GM21528 (cell line): ENCODE results near the gene TRPC4AP.
"Not testable (repeated sequence)": the region's sequence is repeated elsewhere in the genome, so short reads cannot be mapped to it uniquely, and the experiment has no call there.

ENCODE experiments used
- ATAC-seq: cut with Tn5 transposase; IDR thresholded peaks from one replicate; pipeline ENCODE4 v1.9.1; 2021; ENCODE audit warnings: mild to moderate bottlenecking, moderate library complexity; ENCODE audit not compliant: unreplicated experiment, low FRiP score

The TRPC4AP gene

DNA sequence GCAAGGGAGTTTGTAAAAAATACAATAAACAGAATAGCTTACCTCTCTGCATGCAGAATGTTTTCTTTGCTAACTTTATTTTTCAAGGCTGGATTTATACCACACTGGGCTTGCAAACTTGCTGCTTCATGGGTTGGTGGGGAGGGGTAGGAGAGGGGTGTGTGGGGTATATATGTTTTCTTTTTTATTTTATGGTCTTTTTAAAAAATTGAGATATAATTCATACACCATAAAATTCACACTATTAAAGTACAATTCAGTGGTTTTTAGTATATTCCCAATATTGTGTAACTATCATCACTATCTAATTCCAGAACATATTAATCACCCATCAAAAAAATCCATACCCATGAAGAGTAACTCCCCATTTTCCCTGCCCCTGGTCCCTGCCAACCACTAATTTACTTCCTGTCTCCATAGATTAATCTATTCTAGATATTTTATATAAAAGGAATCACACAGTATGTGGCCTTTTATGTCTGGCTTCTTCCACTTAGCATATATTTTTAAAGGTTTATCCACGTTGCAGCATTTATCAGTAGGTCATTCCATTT lies 14.3 kb upstream of the TRPC4AP start:
- ATAC-seq = no peak

DNA sequence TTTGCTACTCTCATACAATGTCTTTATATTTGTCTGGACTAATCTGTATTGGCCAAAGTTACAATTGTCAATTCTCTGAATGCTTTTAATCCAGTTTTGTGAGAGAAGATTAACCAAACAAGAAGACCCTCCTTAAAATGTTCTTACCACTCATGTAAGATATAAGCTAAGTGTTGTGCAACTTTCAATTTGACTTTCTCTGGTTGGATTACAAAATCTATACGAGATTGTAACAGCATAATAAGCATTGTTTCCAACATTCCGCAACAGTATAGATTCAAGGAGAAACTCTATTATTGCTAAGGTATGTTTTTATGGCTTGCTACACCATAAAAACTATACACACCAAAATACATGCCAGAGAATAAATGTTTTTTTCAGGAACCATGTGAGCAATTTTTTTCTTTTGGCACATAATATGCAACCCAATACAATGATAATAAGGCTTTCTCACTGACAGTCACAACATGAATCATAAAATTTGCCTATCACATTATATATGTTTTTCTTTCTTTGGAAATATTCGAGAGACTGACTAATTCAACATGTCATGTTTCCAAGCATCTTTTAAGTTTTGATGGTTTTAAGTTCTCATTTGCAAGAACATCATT lies 12.2 kb upstream of the TRPC4AP start:
- no peak for ATAC-seq

DNA sequence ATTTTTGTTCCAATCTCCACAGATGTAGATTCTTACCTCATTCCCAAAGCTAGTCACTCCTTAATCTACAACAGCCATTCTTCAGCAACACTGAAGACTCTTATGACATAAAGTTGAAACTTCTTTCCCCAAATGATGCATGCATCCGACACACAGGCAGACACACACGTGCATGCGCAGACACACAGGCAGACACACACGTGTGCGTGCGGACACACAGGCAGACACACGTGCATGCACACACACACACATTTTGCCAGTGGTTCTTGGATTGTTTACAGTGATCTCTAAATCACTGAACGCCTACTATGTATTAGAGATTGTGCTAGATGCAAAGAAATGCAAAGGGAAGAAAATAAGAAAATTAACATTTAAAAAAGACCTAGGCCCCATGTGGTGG lies 9.0 kb upstream of the TRPC4AP start:
- ATAC-seq = no peak

DNA sequence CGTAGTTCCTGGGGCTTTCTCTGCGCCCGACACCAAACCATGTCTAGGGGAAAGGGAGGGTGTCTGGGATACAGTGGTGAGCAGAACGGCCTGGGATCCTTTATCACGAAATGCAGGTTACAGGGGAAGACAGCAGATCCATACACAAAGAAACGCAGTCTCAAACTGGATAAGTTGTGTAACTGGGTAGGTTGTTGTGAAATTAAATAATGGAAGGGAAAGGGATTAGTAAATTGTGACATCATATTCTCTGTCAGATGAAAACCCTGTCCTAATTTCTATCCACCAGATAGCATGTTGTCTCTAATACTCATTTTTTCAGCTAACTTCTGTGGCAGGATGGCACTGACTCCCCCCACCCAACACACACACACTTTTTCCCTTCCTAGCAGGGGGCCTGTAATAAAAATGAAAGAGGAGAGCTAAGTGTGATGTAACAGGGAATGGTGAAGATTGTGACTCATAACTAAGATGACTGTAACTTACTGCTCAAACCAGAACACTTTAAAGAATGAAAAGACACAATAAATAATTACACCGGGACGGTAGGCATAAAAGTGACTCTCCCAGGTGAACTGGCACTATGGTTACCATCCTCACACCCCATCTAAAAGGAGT lies 769 bp upstream of the TRPC4AP start:
- ATAC-seq = no peak

DNA sequence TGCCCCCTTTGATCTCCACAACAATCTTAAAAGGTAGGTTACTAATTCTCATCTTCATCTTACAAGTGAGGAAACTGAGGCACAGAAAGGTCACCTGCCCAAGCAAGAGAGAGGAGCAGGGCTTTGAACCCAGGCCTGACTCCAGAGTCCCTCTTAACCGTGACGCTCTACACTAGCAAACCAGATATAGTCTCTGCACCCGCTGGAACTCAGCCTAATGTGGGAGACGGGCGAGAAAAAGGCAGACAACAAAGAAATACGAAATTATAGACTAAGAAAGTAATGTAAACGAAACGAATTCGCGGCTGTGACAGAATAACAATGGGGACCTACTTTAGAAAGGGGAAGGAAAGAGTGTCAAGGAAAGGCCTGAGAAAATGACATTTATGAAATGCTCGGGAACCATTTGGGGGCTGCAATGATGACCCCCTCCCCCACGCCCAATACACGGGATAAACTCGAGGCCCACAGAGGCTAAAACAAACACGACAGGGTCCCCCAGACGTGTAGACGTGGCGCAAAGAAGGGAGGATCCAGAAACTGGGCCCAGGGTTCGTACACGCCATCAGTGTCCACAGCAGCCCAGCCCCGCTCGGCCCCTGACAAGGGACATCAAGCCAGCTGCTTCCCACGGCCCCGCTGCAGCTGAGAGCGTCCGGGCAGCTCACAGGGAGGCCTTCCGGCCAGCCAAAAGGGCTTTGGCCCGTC lies 637 bp downstream of the TRPC4AP start:
- peak; percentile 42 for ATAC-seq

DNA sequence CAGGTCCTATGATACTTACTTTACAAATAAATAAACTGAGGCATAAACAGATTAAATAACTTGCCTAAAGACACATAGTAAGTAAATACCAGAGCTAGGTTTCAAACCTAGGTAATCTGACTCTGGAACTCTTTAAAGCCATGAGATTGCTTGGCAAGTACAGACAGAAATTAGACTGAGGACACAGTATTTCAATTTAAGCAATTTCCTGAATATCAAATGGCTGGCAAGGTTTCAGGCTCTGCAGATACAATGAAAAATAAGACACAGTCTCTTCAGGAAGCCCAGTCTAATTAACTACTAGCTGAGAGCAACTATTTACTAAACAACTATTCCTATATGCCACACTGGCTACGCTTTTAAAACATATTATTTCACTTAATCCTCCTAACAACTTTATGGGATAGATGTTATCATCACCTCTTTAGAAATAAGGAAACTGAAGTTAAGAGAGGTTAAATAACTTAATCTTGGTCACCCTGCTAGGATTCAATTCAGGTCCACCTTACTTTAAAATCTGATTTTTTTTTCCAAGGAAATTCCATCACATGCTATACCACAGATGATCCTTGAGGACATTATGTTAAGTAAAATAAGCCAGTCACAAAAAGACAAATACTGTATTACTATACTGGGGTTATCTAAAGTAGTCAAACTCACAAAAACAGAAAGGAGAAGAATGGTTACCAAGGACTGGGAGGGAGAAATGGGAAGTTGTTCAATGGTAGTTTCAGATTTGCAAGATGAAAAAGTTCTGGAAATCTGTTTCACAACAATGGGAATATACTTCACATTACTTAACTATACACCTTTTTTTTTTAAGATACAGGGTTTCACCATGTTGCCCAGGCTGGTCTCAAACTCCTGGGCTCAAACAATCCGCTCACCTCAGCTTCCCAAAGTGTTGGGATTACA lies 4.1 kb downstream of the TRPC4AP start:
- ATAC-seq = no peak

DNA sequence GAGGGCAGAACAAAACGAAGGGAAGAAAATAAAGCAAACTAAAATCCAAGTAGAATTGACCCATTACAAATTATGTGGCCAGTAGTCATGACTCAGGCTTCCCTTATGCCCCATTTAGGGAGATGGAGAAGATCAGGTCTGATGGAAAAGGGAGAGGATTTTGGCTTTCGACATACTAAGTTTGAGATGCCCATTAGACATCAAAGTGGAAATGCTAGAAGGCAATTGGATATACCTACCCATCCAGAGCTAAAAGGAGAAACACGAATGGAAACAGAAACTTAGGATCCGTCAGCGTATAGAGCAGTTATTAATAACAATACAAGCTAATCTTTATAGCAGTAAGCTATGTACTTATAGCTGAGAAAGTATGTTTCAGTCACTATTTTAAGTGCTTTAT lies 4.8 kb downstream of the TRPC4AP start:
- ATAC-seq = no peak

DNA sequence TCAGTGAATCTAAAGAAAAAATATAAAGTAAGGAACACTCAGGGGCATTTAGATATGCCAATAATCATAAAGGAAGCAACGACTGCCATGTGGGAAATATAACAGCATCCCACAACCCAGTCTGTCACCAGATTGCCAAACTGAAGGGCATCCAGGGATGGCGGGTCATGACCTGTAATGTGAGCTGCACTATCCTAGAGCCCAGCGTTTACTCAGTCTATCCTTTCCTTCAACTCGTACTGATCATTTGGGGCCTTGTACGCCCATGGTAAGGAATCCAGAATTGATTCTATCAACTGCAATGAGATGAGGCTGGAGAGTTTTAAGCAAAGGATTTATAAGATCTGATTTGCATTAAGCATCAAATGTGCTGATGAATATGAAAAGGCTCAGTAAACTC lies 5.3 kb downstream of the TRPC4AP start:
- ATAC-seq = no peak

DNA sequence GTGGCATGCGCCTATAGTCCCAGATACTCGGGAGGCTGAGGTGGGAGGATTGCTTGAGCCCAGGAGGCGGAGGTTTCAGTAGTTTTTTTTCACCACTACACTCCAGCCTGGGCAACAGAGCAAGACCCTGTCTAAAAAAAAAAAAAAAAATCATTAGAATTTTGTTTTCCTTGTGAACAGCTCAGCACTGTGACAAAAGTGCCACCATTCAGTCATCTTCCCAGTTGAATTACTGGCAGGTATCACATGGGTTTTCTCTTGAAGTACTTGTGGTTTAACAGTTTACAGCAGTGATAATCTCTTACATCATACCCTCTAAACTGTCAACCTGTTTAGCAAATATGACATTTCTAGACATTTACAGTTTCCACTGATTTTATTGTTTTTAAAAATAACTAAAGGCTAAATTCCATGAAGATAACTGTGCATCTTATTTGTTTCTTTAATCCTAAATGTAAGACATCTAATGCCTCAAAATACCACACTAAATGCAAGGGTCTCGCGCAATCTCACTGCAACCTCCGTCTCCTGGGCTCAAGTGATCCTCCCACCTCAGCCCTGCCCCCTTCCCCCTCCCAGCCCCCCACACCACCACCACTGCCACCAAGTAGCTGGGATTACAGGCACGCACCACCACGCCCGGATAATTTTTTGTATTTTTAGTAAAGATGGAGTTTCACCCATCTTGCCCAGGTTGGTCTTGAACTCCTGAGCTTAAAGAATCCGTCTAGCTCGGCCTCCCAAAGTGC lies 7.0 kb downstream of the TRPC4AP start:
- ATAC-seq = no peak

DNA sequence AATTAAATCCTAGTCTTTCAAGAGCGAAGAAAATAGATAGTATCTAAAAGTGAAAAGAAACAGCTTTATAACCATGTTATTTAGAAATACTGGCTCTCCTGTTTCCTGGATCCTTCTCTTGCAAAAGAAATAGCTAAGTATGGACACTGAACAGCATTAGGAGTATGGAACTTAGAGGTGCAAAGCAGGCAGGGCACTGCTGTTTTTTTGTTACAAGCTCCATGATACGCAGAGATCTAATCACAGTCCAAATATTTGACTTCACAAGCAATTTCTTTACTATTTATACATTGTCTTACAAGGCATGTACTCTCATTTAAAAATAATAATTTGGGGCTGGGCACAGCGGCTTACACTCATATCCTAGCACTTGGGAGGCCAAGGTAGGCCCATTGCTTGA lies 7.6 kb downstream of the TRPC4AP start:
- ATAC-seq = no peak

DNA sequence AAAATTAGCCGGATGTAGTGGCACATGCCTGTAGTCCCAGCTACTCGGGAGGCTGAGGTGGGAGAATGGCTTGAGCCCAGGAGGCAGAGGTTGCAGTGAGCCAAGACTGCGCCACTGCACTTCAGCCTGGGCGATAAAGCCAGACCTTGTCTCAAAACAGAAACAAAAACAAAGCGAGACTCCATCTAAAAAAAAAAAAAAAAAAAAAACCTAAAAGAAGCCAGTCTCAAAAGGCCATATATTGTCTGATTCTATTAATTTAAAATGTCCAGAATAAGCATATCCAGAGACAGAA lies 12.3 kb downstream of the TRPC4AP start:
- ATAC-seq = not testable (repeated sequence)

DNA sequence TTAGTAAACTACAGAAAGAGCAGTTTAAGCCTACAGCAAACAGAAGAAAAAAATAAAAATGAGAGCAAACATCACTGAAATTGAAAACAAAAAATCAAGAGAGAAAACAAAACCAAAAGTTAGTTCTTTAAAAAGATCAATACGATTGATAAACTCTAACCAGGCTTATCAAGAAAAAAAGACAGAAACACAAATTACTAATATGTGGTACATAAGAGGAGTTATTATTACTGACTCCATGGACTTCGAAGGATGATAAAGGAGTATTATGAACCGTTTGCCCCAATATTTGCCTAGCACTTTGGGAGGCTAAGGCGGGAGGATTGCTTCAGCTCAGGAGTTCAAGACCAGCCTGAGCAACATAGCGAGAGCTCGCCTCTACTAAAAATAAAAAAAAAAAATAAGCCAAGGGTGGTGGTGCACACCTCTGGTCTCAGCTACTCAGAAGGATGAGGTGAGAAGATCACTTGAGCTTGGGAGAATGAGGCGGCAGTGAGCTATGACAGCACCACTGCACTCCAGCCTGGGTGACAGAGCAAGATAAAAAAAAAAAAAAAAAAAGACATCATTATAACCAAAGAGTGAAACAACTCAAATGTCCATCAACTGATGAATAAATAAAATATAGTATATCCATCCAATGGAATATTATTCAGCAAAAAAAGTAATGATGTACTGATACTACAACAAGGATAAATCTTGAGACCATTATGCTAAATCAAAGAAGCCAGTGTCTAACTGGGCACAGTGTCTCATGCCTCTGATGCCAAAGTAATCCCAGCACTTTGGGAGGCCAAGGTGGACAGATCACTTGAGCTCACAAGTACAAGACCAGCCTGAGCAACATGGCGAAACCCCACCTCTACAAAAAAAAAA lies 12.9 kb downstream of the TRPC4AP start:
- no peak for ATAC-seq

DNA sequence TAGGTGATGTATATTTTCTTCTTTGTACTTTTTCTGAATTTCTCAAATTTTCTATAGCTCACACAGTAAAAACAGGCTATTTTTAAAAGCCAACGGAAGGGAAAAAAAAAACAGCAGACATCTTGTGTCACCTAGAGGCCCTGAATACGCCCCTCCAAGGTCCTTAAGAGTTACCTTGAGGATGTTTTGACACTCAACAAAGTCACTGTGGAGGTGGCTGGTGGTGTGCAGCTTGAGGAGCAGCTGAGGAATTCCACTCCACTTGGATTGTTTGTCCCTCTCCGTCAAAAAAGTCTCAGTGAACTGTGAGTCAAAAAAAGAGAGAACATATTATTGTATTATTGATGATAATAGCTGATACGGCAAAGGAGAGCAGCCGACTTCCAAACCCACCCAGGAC lies 14.7 kb downstream of the TRPC4AP start:
- ATAC-seq = no peak

DNA sequence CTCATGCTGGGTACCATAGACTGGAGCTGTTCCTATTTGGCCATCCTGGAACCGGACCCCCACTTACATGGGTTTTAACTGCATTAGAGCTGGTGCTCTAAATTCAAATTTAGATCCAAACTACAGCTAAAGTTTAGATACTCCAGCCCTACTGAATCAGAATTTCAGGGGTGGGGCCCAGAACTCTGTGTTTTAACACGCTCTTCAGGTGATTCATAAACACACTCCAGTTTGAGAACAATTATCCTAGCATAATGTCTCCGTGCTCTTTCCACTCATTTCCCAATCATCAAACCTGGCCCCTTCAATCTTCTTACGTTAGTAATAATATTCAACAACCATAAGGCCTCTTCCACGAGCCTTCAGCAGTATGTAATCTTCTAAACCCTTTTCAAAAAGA lies 15.3 kb downstream of the TRPC4AP start:
- no peak for ATAC-seq

DNA sequence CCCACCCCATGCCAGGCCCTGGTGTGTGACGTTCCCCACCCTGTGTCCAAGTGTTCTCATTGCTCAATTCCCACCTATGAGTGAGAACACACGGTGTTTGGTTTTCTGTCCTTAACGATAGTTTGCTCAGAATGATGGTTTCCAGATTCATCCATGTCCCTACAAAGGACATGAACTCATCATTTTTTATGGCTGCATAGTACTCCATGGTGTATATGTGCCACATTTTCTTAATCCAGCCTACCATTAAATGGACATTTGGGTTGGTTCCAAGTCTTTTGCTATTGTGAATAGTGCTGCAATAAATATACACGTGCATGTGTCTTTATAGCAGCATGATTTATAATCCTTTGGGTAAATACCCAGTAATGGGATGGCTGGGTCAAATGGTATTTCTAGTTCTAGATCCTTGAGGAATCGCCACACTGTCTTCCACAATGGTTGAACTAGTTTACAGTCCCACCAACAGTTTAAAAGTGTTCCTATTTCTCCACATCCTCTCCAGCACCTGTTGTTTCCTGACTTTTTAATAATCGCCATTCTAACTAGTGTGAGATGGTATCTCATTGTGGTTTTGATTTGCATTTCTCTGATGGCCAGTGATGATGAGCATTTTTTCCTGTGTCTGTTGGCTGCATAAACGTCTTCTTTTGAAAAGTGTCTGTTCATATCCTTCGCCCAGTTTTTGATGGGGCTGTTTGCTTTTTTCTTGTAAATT lies 21.0 kb downstream of the TRPC4AP start:
- not testable (repeated sequence) for ATAC-seq

DNA sequence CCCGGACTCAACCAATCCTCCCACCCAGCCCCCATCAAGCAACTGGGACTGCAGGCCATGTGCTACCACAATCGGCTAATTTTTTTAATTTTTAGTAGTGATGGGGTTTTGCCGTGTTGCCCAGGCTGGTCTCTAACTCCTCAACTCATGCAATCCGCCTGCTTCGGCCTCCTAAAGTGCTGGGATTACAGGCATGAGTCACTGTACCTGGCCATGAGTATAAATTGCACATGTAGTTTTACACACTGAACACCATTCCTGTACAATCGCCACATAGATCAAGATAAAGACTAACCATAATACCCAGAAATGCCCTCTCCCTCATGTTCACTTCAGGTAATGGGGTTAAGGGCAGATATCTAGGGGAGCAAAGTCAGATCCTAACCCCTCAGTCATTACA lies 26.4 kb downstream of the TRPC4AP start:
- ATAC-seq = no peak

DNA sequence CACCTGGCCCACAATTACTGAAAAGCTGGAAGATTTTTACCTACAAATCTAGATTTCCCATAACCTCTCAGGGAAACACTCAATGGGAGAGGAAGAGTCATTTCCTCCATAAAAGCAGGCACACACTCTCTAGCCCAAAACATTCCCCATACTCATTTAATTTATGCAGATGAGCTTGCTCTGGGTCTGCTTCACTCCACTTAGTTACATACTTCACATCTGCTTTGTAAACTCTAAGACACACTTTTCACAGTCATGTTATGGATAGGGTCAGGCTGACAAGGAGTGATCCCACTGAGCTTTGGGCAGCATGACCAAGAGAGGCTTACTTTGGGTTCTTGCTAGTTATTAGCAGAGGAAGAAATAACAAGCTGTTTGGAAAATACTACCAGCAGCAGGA lies 27.4 kb downstream of the TRPC4AP start:
- no peak for ATAC-seq

DNA sequence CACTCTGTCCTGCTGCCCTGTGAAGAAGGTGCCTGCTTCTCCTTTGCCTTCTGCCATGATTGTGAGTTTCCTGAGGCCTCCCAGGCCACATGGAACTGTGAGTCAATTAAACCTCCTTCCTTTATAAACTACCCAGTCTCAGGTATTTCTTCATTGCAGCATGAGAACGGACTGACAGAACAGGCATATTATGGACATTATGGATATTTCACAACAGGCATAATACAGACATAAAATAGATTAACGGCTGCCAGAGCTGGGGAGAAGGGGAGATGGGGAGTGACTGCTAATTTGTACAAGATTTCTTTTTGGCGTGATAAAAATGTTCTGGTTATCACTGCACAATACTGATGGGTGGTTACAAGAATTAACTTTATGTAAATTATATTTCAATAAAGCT lies 29.4 kb downstream of the TRPC4AP start:
- ATAC-seq = no peak

DNA sequence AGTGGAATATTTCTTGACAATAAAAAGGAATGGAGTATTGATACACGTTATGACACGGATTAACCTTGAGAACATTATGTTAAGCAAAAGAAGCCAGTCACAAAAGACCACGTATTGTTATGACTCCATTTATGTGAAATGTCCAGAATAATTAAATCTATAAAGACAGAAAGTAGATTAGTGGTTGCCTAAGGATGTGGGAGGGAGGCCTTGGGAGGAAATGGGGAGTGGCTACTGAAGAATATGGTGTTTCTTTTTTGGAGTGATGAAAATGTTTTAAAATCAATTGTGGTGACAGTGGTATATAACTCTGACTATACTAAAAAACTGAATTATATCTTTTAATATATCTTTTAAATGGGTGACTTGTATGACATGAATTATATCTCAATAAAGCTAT lies 30.1 kb downstream of the TRPC4AP start:
- ATAC-seq = no peak
